ACC112 (cell line): ENCODE measurements around the gene MCF2L.

Experiments
- H2AFZ ChIP-seq: fragments of 200-600 bp; sonication (generic); one replicate; pipeline ENCODE4 v1.6.0; 2017; ENCODE audit warnings: antibody characterized with exemption, low read length; ENCODE audit not compliant: unreplicated experiment
- H3K27ac ChIP-seq: fragments of 200-600 bp; sonication (generic); 2 replicates; pipeline ENCODE4 v1.5.1; 2014; ENCODE audit warnings: low read depth, mild to moderate bottlenecking, antibody characterized with exemption, low read length, moderate library complexity
- H3K27me3 ChIP-seq: fragments of 200-600 bp; sonication (generic); 2 replicates; pipeline ENCODE4 v1.6.1; 2014; ENCODE audit warnings: mild to moderate bottlenecking, antibody characterized with exemption, low read length, moderate library complexity, mixed read lengths; ENCODE audit not compliant: insufficient read depth
- H3K36me3 ChIP-seq: fragments of 200-600 bp; sonication (generic); 2 replicates; pipeline ENCODE4 v1.6.1; 2016; ENCODE audit warnings: mild to moderate bottlenecking, antibody characterized with exemption, low read length, moderate library complexity, mixed read lengths; ENCODE audit not compliant: insufficient read depth
- H3K4me1 ChIP-seq: fragments of 200-600 bp; sonication (generic); one replicate; pipeline ENCODE4 v1.6.1; 2016; ENCODE audit warnings: low read length, mixed read lengths; ENCODE audit not compliant: insufficient read depth, unreplicated experiment, control insufficient read depth
- H3K4me3 ChIP-seq: fragments of 200-600 bp; sonication (generic); 2 replicates; pipeline ENCODE4 v1.5.1; 2014; ENCODE audit warnings: mild to moderate bottlenecking, low read depth, low read length
- H3K79me2 ChIP-seq: fragments of 200-600 bp; sonication (generic); one replicate; pipeline ENCODE4 v1.6.0; 2016; ENCODE audit warnings: low read length; ENCODE audit not compliant: control insufficient read depth, unreplicated experiment, insufficient read depth

Gene MCF2L

DNA sequence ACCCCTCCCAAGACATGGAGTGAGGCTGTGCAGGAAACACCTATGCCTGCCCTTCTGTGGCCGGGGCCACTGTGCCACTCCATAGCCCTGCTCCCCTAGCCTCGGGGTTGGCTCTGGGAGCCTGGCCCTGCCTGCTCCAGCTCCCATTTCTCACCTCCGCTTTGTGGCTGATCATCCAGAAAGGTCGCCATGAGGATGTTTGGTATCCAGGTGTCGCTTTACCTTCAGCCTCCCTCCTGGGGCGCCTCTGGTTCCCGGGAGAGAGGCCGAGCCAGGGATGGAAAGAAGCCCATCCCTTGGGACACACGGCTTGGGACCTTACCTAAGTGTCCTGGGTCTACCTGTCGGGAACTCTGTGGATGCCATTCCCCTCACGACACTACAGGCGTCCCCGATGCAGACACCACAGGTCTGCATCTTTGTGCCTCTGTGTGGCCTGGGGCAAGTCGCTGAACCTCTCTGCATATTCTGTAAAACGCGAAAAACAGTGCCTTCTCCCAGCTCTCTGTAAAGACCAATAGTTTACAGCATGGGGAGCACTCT is 3.4 kb upstream of the MCF2L start:
- Histone ChIP-seq H3K79me2 (no peaks in the 10 kb centered on the region), H3K27ac (no peak overlapping the region), H3K4me3 (no peak overlapping the region), H2AFZ (no peak overlapping the region), H3K4me1 (no peaks in the 10 kb centered on the region), H3K36me3 (no peaks in the 10 kb centered on the region), H3K27me3 (peaks cover 66% of the 10 kb centered on the region)

DNA sequence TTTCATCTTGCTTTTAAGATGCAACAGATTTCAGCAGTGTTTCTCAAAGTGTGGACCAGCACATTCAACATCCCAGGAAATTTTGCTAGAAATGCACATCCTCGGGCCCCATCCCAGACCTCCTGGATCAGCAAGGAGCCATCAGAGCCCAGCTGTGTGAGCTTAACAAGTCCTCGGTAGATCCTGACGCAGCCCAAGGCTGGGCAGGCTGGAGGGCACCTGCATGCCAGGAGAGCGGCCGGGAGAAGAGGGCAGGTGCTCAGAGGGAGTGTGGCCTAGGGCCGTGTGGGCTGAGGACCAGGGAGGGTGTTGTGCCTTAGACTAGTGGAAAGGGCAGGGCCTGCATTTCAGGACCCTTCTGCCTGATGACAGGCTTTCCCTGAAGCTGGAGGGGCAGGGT is 2.2 kb upstream of the MCF2L start:
- no peak overlapping the region for H3K27ac ChIP-seq
- no peak overlapping the region for H3K4me3 ChIP-seq
- no peaks in the 10 kb centered on the region for H3K36me3 ChIP-seq
- no peaks in the 10 kb centered on the region for H3K4me1 ChIP-seq
- peaks cover 77% of the 10 kb centered on the region for H3K27me3 ChIP-seq
- no peak overlapping the region for H2AFZ ChIP-seq
- no peaks in the 10 kb centered on the region for H3K79me2 ChIP-seq

DNA sequence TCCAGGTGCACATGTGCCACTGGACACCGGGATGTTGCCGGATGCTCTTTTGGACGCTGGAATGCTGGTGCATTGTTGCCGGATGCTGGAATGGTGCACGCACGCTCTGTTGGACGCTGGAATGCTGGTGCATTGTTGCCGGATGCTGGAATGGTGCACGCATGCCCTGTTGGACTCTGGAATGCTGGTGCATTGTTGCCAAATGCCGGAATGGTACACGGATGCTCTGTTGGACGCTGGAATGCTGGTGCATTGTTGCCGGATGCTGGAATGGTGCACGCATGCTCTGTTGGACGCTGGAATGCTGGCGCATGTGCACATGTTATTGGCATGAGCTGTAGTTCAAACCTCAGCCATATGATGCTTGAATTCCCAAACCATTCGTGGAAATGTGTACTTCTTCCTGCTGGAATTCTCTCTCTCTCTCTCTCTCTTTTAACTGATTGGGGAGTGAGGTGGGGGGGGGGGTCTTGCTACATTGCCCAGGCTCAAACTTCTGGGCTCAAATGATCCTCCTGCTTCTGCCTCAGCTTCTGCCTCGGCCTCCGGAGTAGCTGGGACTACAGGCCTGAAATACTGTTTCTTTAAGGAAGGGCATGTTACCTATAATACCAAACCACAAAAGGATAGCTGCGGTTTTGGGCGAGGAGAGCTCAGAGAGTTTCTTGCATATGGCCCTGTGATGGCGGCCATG is 1.2 kb upstream of the MCF2L start:
- Histone ChIP-seq H3K36me3 (no peaks in the 10 kb centered on the region), H3K79me2 (no peaks in the 10 kb centered on the region), H2AFZ (no peak overlapping the region), H3K27ac (no peak overlapping the region), H3K4me3 (no peak overlapping the region), H3K4me1 (no peaks in the 10 kb centered on the region), H3K27me3 (peaks cover 80% of the 10 kb centered on the region)

DNA sequence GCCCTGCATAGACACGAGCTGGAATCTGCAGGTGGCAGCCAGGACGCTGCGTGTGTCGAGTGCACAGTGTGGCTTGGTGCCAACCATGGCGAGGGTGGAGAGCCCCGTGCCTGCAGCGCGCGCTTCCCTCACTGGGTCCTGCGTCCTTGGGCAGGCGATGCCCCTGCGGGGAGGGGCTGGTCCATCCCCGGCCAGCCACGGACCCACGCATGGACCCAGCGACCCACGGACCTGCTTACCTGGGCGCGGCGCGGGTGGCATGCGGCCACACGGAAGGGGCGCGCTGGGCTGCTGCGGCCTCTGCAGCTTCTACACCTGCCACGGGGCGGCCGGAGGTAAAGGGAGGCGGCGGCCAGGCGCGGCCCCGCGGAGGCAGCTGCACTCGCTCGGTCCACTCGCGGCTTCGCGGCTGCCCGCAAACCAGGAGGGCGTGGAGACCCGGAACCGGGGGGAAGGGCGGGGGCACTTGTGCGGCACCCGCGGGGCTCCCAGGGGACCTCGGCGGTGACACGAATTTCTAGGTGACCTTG is 569 bp upstream of the MCF2L start:
- Histone ChIP-seq H3K27me3 (peaks cover 80% of the 10 kb centered on the region), H3K4me1 (no peaks in the 10 kb centered on the region), H3K4me3 (no peak overlapping the region), H3K79me2 (no peaks in the 10 kb centered on the region), H2AFZ (no peak overlapping the region), H3K27ac (no peak overlapping the region), H3K36me3 (no peaks in the 10 kb centered on the region)

DNA sequence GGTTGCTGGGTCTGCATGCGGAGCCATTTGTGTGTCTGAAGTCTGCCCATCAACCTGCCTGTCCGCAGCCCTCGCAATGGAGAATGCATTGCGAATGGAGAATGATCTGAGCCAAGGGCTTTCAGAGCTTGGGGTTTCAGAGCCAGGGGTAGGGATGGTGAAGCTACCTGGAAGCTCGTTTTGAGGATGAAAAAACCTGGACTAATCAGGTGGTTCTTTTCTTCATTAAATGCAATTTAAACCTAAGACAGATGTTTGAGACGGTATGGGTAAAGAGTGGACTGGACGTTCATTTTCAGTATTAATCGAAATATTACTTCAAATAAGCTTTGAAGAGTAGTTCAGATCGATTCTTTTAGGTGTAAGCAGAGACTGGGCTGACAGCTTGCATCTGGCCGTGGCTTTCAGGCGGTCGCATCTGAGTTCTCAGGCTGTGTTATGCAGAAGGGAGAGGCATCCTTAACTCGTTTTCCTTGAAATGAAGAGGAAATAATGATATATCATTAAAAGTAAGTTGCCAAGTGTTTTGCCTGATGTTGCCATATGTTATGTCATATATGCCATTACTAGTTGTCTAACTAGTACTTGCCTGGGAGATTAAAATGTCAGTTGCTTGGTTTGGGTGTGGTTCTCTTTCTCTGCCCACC is 801 bp downstream of the MCF2L start:
- H2AFZ ChIP-seq: no peak overlapping the region
- H3K4me1 ChIP-seq: no peaks in the 10 kb centered on the region
- H3K4me3 ChIP-seq: 0 out of 2 replicates have a peak overlapping the region, but pooled peaks have one; percentile 5
- no peaks in the 10 kb centered on the region for H3K79me2 ChIP-seq
- H3K36me3 ChIP-seq: no peaks in the 10 kb centered on the region
- no peak overlapping the region for H3K27ac ChIP-seq
- peaks cover 80% of the 10 kb centered on the region for H3K27me3 ChIP-seq

DNA sequence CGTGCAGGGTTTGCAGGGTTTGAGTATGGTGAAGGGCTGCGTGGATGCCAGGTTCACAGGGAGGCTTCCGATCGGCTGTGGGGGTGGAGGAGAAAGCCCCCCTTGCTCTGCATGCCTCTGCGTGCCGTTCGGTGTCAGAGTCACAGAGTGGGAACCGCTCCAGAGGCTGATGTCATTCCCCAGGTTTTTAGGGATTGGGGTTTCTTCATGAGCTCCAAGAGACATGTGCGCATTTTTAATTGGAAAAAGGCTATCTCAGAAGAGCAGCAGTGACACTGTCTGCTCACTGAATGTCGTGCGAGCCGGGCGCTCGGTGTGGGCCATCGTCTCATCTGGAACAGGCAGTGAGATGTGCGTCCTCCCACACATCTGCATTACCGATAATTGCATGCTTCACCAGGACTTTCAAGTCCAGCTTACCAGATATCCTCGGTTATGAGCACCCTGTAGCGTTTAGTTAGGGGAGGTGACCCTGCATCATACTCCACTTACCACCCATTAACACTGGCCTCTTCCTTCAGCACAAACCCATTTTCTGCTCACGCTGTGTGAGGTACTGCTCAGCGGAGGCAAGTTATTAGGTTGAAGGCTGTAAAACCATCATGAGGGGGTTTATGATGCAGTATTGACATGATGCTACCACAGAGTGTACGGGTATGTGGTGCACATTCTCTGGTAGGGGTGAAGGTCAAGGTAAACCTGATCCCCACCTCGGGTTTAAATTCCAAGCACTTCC is 1.7 kb downstream of the MCF2L start:
- Histone ChIP-seq H3K27me3 (peaks cover 80% of the 10 kb centered on the region), H3K79me2 (no peaks in the 10 kb centered on the region), H3K4me3 (no peak overlapping the region), H2AFZ (no peak overlapping the region), H3K4me1 (no peaks in the 10 kb centered on the region), H3K27ac (no peak overlapping the region), H3K36me3 (no peaks in the 10 kb centered on the region)

DNA sequence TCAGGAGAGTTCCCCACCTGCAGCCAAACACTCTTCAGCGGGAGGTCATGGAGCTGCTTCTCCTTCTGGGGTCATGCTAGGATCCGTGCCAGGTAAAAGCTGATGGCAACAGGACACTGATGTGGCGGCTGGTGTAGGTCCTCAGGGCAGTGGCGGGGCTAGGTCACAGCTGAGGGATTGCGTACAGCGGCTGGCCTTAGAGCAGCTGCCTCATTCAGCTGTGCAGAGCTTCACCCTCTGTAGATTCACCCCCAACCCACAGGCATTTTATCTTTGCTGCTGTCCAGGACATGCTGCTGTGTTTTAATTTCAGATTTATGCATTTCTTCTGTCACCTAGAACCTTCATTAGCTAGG is 2.3 kb downstream of the MCF2L start:
- Histone ChIP-seq H3K4me1 (no peaks in the 10 kb centered on the region), H2AFZ (no peak overlapping the region), H3K4me3 (no peak overlapping the region), H3K79me2 (no peaks in the 10 kb centered on the region), H3K27ac (no peak overlapping the region), H3K27me3 (peaks cover 76% of the 10 kb centered on the region), H3K36me3 (no peaks in the 10 kb centered on the region)

DNA sequence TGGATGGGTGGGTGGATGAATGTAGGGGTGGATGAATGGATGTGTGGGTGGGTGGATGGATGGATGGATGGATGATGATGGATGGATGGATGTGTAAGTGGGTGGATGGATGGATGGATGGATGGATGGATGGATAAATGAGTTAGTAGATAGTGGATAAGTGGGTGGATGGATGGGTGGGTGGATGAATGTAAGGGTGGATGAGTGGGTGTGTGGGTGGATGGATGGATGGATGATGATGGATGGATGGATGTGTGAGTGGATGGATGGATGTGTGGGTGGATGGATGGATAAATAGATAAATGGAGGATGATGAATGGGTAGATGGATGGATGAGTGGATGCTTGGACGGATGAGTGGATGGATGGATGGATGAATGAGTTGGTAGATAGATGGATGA is 3.2 kb downstream of the MCF2L start:
- Histone ChIP-seq H3K4me3 (no peak overlapping the region), H3K4me1 (no peaks in the 10 kb centered on the region), H3K79me2 (no peaks in the 10 kb centered on the region), H2AFZ (no peak overlapping the region), H3K27me3 (peaks cover 70% of the 10 kb centered on the region), H3K36me3 (no peaks in the 10 kb centered on the region), H3K27ac (no peak overlapping the region)

DNA sequence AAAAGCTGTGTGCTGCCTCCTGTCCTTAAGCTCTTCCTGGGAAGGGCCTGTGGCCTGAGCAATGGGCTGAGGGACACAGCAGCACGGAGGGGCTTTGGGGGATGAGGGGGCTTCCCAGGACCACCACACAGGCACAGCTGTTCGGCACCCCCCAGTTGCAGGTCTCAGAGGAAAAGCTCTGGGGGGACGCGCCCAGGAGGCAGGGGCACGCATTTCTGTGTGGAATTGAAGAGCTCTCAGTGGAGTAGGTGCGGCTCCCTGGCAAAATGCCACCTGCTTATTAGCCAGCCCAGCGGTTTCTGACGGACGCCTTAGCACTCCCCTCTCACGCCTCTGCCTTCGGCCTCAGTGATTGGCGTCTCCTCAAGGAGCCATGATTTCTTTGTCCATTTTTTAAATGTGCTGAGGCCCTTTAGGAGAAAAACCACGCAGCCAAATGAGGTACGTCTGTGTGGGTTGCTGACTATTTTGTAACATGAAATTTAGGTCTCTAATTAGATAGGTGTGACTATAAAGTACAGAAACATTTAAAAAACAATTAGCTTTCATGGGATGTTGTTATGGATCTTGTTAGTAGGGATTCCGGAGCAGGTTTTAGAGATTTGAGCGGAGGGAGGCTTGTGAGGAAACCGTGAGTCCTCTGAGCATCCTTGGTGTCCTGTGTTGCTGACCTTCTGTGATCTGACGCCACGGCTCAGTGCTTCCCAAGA is 4.0 kb downstream of the MCF2L start:
- Histone ChIP-seq H2AFZ (no peak overlapping the region), H3K36me3 (no peaks in the 10 kb centered on the region), H3K4me3 (no peak overlapping the region), H3K27ac (no peak overlapping the region), H3K27me3 (peaks cover 62% of the 10 kb centered on the region), H3K4me1 (no peaks in the 10 kb centered on the region), H3K79me2 (no peaks in the 10 kb centered on the region)

DNA sequence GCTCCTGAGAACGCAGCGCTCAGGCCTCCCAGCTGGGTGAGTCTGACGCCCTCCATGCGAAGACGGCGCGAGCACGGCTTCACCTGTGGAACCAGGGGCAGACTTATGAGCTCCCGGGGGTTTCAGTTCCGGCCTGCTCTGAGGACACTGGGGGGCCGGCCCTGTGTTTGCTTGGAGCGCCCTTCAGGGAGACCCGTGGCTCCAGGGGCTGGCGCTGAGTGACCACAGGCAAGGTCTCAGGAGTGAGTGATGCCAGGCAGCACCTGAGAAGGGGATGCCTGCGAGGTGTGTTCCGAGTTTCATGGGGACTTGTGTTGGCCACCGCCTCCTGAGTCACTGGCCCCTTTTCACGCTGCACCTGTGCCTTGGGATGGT is 4.5 kb downstream of the MCF2L start:
- no peaks in the 10 kb centered on the region for H3K79me2 ChIP-seq
- H3K36me3 ChIP-seq: no peaks in the 10 kb centered on the region
- no peaks in the 10 kb centered on the region for H3K4me1 ChIP-seq
- no peak overlapping the region for H3K4me3 ChIP-seq
- H3K27me3 ChIP-seq: peaks cover 62% of the 10 kb centered on the region
- no peak overlapping the region for H3K27ac ChIP-seq
- H2AFZ ChIP-seq: no peak overlapping the region
